HFF-Myc (cell line): ENCODE measurements around the gene NCKIPSD.

ENCODE experiments used
- DNase-seq: peaks from one replicate; pipeline ENCODE4 v3.0.0-alpha.2; 2011; ENCODE audit warnings: low read depth; ENCODE audit errors: extremely low read depth
- H3K4me3 ChIP-seq: replicated peaks from 2 replicates; pipeline ENCODE4 v1.5.1; 2011; ENCODE audit warnings: low read depth, mild to moderate bottlenecking, control low read depth, low read length
- CTCF ChIP-seq: IDR thresholded peaks from 2 replicates; pipeline ENCODE4 v1.5.1; 2012; ENCODE audit warnings: mild to moderate bottlenecking, low read depth, low read length, control low read depth; ENCODE audit errors: missing control alignments

The NCKIPSD gene

DNA sequence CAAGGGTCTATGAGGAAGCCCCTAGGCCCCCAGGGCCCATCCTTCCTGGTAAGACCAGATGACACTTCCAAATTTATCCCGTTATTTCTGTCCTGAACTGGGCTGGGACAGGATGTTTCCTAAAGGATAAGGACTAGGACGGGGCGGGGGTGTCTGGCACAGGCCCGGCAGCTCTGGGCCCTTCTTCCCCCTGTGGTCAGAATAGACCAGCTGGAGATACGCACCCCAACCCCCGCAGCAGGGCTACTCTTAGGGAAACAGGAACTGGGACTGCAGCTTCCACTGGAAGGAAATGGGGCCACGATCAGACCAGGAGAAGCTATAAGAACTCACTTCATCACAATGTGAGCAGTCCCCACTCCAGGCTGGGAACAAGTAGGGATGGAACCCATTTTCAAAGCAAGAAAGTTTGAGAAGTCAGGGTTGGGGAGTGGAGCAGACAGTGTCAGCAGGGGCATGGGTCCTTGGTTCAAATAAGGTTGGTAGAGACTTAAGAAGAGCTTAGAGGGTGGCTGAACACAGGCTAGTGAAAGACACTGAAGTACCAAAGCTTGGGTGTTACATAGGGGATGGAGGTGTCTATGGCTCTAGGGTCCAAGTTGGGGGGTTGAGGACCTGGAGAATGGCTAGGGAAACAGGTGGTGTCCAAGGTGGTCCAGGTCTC lies 1.1 kb downstream of the NCKIPSD start:
- DNase-seq: no peak
- peak overlapping the region; percentile 83 for H3K4me3 ChIP-seq
- no peak for TF ChIP-seq CTCF

DNA sequence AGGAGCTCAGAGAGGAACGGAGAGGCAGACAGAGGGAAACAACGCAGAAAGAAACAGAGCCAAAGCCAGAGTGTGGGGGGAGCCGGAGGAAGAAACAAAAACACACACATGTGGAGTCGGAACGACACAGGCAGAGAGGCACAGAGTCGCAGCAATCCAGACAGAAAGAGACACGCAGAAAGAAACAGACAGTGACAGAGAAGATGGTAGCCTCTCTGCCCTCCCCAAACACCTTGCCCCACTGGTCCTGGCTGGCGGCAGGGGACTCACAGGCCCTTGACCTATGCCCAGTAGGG lies 1.7 kb downstream of the NCKIPSD start:
- peak overlapping the region; percentile 83 for H3K4me3 ChIP-seq
- DNase-seq: no peak
- TF ChIP-seq CTCF: no peak

DNA sequence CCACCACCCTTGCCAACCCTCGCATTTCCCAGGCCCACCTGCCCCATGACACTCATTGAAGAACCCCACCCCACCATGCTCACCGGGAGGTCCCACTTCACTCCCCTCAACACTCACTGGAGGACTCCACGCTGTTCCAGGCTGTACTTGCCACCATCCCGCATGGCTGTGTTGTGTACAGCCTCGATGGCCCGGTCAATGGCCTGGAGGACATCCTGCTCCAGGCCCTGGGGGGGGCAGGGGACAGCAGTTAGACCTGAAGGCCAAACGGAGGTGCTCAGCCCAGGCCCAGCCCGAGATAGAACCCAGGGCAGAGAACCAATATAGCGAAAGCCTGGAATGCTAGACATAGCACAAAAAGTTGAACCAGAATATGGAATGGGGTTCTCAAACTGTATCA lies 2.9 kb downstream of the NCKIPSD start:
- no peak for TF ChIP-seq CTCF
- no peak for DNase-seq
- no peak overlapping the region for H3K4me3 ChIP-seq

DNA sequence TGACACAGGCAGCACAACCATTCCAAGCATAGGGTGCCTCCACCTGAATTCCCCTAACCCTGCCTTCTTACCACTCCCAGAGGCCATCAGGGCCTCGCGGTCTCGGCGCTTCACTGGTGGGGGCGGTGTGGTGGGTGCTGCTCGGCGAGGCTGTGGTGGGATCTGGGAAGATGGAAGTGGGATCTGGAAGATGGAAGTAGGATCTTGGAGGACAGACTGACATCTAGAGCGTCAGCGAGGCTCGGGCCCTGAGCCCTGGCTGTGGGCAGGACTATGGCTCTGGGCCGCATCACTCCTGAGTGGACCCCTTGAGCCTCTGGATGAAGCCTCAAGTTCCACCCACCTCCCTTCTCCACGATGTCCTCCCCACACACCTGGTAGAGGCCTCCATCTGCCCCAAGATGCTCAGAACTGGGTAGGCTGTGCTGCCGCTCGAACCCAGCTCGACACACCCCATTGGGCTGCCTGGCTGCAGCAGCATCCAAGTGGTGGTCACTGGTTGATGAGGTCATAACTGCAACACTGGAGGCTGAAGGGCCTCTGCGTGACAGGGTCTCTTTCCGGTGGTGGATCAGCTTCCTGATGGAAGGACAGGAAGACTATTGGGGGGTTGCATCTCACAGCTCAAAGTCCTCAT lies 3.6 kb downstream of the NCKIPSD start:
- H3K4me3 ChIP-seq: no peak overlapping the region
- DNase-seq: no peak
- no peak for TF ChIP-seq CTCF

- no peak overlapping the region for H3K4me3 ChIP-seq
- DNase-seq: no peak
- no peak for TF ChIP-seq CTCF
Measured at GRCh38 chr3:48681541-48681880, 4.2 kb downstream of the NCKIPSD start.

DNA sequence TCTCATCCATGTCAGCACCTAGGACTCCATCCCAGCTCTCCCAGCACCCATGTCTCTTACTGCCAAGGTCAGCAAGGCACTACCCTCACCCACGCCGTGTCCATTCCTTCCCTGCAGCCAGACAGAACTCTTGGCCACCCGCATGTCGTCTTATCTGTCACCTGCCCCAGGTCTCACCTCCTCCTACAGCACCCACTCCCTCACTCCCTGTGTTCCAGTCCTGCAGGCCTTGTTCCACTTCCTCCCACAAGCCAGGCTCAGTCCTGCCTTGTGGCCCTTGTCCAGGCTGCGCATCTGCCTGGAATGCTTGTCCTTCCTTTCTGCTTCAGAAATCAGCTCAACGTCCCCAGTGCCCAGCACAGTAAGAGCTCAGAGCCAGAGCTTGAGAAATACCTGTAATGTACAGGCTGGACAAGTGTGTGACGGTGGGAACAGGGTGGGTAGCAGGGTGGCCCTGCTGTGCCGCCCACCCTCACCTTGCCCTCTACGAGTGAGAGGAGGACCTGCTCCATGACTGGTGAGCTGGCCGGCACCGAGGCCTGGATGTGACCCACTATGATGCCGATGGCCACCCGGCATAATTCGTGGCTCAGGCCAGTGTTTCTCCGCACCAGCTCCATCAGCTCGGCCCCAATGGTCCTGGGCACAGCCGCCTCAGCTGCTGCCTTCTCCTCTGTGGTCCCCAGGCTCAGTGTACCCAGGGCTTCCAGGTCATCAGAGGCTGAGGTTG lies 4.7 kb downstream of the NCKIPSD start:
- no peak for DNase-seq
- TF ChIP-seq CTCF: no peak

More for the DNA sequence above, 4.7 kb downstream of the NCKIPSD start:
- H3K4me3 ChIP-seq: no peak overlapping the region
